ENCODE measurements around the gene METRNL. TPM values are rescaled to one million over a fixed set of nuclear protein-coding genes. Genes with fewer than 3 reads are reported as not detected.

Gene METRNL
- total RNA-seq, 1 donor from 2014 or later, result 50.8 TPM

GRCh38 chr17:83089328-83090132 is 10.1 kb downstream of the METRNL start:
- TF ChIP-seq CTCF (IDR thresholded peaks at IDR 0.05; ENCODE audit: insufficient read depth, low read length, severe bottlenecking), result no peak
- no peaks in the 10 kb centered on the region for H3K27me3 ChIP-seq (ENCODE audit: control insufficient read depth, insufficient read depth, low read length)
- no peak overlapping the region for H3K4me3 ChIP-seq (ENCODE audit: low read depth, low read length)
- H3K36me3 ChIP-seq (ENCODE audit: control insufficient read depth, insufficient read depth, low read length), result peaks cover 3% of the 10 kb centered on the region
- DNase-seq (ENCODE audit: low read depth) (no peak), FAIRE-seq (no peak)

- no peak overlapping the region for H3K4me3 ChIP-seq (ENCODE audit: low read depth, low read length)
- DNase-seq (ENCODE audit: low read depth) (no peak), FAIRE-seq (no peak)
- no peak for TF ChIP-seq CTCF (IDR thresholded peaks at IDR 0.05; ENCODE audit: insufficient read depth, low read length, severe bottlenecking)
- H3K27me3 ChIP-seq (ENCODE audit: control insufficient read depth, insufficient read depth, low read length), result no peaks in the 10 kb centered on the region
- H3K36me3 ChIP-seq (ENCODE audit: control insufficient read depth, insufficient read depth, low read length), result peaks cover 3% of the 10 kb centered on the region
Observed at GRCh38 chr17:83090444-83091256, 11.2 kb downstream of the METRNL start.

- Histone ChIP-seq H3K27me3 (ENCODE audit: control insufficient read depth, insufficient read depth, low read length) (no peaks in the 10 kb centered on the region), H3K36me3 (ENCODE audit: control insufficient read depth, insufficient read depth, low read length) (peaks cover 4% of the 10 kb centered on the region), H3K4me3 (ENCODE audit: low read depth, low read length) (peak overlapping the region; percentile 10)
- DNase-seq (ENCODE audit: low read depth), result peak; percentile 40
- TF ChIP-seq CTCF (IDR thresholded peaks at IDR 0.05; ENCODE audit: insufficient read depth, low read length, severe bottlenecking), result no peak
- no peak for FAIRE-seq
Observed at GRCh38 chr17:83091257-83092141, 12.1 kb downstream of the METRNL start.

- Histone ChIP-seq H3K4me3 (ENCODE audit: low read depth, low read length) (no peak overlapping the region), H3K27me3 (ENCODE audit: control insufficient read depth, insufficient read depth, low read length) (no peaks in the 10 kb centered on the region), H3K36me3 (ENCODE audit: control insufficient read depth, insufficient read depth, low read length) (peaks cover 4% of the 10 kb centered on the region)
- no peak for DNase-seq (ENCODE audit: low read depth)
- no peak for TF ChIP-seq CTCF (IDR thresholded peaks at IDR 0.05; ENCODE audit: insufficient read depth, low read length, severe bottlenecking)
- FAIRE-seq, result no peak
Observed at GRCh38 chr17:83092186-83092585, 12.8 kb downstream of the METRNL start.

GRCh38 chr17:83092931-83093330 is 13.5 kb downstream of the METRNL start:
- DNase-seq (ENCODE audit: low read depth) (no peak), FAIRE-seq (peak; percentile 75)
- Histone ChIP-seq H3K27me3 (ENCODE audit: control insufficient read depth, insufficient read depth, low read length) (no peaks in the 10 kb centered on the region), H3K4me3 (ENCODE audit: low read depth, low read length) (no peak overlapping the region), H3K36me3 (ENCODE audit: control insufficient read depth, insufficient read depth, low read length) (peaks cover 4% of the 10 kb centered on the region)
- no peak for TF ChIP-seq CTCF (IDR thresholded peaks at IDR 0.05; ENCODE audit: insufficient read depth, low read length, severe bottlenecking)
